Germinal center (tissue), 1 donor: ENCODE results near the gene B3GNT5.

Experiments used
- DNase-seq: peaks from one replicate; pipeline ENCODE4 v3.0.0; 2012; ENCODE audit warnings: mixed read lengths, low spot score

B3GNT5 gene

DNA sequence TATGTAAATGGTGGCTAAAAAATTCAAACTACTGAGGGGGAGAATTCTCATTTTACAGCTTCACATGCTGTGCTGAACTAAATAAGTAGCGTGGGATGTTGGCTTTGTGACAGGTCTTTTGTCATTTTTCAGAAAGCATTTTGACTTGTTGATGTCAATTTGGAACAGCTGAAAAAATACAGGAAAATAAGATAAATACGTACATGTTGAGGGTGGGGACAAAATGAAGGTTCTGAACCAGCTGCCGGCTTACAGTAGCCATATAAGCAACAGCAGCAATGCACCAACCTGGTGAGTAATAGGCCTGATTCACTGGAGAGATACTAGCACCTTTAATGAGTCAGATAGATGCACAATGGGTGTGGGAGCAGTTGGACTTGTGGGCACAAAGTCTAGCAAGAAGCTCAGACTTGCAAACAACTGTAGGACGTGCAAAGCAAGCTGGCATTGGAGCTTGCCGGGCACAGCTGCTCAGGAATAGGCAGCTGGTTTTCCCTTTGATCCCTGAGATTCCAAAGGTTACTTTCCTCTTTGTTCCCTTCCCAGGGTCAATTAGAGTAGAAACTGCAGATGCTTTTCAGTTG, 12.9 kb downstream of the B3GNT5 start:
- DNase-seq, result no peak

DNA sequence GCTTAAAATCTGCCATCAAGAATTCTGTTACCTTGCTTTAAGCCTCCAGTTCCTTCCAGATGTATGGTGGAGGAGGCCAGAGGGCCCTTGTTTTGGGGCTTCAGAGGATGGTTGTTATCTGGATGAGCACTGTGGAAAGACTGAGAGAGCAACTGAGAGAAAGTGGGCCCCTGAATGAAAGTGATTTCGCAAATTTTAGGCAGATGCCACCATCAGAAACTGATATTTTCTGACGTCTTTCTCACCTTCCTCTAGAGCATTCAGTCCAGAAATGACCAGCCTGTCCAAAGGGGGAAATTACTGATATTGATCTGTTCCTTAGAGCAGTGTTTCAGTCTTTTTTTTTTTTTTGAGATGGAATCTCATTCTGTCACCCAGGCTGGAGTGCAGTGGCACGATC, 13.4 kb downstream of the B3GNT5 start:
- no peak for DNase-seq

DNA sequence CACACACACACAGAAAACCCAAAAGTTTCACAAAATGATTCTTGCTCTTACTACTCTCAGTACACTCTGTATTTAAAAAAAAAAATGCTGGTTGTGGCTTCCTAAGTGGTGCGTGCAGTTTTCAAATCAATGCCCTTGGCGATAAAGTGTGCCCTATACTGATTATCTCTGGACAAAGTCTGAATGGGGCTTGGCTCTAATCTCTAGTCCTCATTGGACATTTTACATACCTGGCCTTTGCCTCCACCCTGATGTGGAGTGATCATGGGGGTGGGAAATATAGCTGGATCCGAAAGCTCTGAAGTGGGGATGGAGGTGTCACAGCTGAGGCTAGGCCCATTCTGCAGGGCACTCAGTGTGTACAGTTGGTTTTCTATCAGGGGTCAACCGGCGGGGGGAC, 14.1 kb downstream of the B3GNT5 start:
- DNase-seq, result no peak

DNA sequence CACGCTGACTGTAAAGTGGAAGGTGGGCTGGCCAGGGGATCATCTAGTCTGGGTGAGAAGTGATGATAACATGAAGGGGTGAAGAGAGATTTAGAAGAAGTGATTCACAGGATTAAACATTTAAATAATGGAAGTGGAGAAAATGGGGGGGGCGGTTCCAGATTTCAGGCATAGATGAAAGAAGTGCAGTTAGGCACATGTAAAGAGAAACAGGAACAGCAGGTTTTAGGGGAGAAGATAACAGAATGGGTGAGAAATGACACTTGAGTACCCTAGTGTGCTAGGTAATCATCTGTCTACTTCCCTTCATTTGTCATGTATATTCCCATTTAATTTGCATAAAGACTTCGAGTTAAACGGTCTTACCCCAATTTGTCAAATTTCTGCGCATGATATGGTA, 15.3 kb downstream of the B3GNT5 start:
- DNase-seq, result no peak

DNA sequence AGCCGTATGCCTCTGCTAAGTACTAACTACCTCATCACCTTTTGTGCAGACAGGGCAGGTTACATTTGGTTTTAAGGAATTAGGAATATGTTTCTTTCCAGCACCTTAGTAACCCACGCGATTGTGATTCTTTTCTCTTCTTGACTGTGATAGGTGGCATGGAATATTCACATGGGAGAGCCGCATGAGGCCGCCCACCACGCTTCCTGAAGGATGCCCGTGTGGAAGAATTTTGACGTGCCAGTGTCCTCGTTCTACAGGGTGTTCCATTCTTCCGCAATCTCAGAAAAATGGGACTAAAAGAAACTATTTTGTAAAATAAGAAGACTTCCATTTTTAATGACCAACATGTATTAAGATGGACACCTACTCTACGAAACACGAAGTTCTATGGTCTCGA, 16.3 kb downstream of the B3GNT5 start:
- no peak for DNase-seq

DNA sequence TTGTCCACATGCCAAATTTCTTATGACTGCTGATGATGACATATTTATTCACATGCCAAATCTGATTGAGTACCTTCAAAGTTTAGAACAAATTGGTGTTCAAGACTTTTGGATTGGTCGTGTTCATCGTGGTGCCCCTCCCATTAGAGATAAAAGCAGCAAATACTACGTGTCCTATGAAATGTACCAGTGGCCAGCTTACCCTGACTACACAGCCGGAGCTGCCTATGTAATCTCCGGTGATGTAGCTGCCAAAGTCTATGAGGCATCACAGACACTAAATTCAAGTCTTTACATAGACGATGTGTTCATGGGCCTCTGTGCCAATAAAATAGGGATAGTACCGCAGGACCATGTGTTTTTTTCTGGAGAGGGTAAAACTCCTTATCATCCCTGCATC, 17.3 kb downstream of the B3GNT5 start:
- DNase-seq, result no peak

DNA sequence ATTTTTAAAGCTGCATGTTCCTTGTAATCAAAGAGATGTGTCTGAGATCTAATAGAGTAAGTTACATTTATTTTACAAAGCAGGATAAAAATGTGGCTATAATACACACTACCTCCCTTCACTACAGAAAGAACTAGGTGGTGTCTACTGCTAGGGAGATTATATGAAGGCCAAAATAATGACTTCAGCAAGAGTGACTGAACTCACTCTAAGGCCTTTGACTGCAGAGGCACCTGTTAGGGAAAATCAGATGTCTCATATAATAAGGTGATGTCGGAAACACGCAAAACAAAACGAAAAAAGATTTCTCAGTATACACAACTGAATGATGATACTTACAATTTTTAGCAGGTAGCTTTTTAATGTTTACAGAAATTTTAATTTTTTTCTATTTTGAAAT, 19.1 kb downstream of the B3GNT5 start:
- no peak for DNase-seq

DNA sequence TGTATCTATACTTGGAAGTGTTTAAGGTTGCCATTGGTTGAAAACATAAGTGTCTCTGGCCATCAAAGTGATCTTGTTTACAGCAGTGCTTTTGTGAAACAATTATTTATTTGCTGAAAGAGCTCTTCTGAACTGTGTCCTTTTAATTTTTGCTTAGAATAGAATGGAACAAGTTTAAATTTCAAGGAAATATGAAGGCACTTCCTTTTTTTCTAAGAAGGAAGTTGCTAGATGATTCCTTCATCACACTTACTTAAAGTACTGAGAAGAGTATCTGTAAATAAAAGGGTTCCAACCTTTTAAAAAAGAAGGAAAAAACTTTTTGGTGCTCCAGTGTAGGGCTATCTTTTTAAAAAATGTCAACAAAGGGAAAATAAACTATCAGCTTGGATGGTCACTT, 19.7 kb downstream of the B3GNT5 start:
- DNase-seq, result no peak

DNA sequence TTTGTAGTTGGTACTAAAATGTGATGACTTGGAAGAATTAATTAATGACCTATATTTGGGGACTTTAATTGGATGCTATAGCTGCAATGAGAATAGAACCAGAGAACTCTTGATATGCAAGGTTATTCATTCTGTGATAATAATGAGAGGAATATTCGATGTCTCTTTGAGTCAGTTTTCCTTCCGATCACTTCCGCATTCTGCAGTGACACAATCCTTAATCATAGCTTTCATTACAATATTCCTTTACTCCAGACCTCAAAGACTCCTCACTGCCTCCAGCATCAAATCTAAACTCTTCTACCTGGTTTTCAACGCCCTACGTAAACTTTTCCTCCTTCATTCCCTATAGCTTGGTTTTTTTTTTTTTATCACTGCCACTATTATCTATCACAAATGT, 21.6 kb downstream of the B3GNT5 start:
- DNase-seq, result no peak

DNA sequence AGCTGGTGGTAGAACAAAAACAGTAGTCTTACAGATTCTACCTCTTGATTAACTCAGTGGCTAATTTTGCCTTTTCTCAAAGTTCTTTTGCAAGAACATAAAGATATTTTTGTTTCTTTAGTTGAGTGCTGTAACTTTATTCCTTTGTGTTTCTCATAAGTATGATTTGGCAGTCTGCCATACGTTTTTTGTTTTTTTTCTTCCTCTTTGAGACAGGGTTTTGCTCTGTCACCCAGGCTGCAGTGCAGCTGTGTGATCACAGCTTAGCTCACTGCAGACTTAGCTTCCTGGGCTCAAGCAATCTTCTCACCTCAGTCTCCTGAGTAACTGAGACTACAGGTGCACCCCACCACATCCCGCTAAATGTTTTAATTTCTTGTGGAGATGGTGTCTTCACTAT, 22.4 kb downstream of the B3GNT5 start:
- DNase-seq, result no peak

DNA sequence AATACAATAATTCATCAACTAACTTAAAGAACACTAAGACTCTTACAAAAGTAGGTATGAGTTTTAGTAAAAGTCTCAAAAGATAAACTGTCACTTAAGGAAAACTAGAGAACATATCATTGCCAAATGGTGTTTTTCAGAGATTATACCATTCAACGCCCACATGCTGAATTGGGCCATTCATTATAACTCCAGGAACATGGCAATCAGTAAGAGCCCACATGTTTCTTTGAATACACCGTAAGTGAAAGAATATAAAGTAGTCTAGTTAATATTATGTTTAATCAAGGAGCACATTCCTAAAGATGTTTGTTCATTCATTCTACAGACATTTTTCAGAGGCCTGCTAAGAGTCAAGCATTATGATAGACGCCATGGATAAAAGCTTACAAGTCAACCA, 22.9 kb downstream of the B3GNT5 start:
- DNase-seq, result no peak

DNA sequence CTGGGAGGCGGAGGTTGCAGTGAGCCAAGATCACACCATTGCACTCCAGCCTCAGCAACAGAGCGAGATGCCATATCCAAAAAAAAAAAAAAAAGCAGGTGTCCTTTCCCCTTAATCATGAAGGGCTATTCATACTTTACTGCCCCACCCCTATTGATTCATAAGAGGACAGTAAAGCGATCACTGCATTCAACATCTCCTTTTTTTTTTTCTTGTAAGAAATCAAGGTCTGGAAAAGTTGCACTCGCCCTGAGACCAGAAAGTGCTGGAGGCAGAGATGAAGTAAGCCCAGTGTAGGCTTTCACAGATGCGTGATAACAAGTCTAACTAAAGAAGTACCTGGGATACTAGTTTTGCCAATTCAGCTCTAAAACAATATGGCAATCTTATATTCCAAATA, 24.2 kb downstream of the B3GNT5 start:
- no peak for DNase-seq

DNA sequence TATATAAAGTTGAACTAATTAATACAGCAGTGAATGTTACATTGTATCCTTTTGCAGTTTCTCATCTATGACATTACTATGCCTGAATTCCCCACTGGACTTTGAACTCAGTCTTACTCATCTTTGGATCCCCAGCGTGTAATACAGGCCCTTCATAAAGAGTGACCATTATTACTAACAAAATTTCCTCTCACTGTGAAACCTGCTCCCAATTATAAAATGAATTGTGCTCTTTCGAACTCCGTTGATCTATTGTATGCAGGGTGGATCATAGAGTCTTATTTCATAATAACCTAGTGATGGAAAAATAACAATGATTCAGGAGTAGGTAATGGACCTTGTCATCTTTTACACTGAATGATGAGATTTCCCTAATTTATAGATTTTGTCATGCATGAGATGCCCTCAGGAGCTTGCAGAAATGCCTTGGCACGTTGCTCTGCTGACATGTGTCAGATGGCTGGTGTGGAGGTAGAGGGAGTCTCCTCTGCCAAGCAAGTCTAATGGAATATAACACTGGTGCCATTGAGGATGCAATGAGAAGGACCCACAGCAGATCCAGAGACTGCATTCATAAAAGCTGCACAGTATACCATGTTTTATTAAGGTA, 25.5 kb downstream of the B3GNT5 start:
- DNase-seq, result no peak

DNA sequence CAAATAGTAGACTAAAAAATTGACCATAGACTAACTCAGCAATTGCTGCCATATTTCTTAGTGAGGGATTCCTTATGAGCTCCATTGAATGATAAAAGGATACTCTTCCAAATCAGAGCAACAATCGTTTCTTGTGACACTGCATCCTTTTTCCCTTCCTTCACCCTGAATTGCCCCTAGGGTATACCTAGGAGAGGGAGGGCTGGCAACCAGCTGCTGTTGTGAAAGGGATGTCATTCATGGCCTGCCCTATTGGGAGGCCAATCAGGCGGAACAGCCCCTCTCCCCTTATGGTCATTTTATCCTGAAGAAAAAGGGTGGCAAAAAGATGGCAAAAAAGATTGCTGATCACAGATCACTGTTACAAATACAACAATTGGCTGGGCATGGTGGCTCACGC, 26.3 kb downstream of the B3GNT5 start:
- DNase-seq, result no peak

DNA sequence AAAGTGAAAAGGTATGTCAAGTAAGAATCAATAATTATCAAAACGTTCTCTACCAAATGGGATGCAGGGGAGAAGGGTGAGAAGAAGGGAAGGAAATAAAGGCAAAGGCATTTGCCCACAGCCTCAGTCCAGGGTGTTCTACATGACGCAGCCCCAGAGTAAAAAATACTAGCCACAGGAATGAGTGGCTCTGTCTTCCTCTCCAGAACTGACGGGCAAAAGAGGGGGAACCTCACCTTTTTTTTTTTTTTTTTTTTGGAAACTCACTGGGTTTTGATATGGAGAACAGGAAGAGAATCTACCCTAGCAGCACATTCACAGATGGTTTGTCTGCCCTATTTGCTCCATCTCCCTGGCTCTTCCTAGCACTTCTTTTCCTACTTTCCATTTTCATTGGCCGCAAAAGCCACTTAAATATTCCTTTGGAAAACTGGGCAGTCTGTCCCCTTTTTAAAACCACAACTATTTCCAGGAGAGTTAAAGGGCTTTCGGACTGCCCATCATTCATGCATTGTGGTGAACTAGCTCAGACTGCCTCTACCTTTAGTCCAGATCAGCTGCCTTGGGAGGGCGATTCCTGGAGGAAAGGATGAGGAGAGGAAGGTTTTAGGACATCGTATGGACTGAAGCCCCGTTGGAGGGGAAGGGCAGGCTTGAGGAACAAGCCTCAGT, 28.2 kb downstream of the B3GNT5 start:
- DNase-seq, result no peak

DNA sequence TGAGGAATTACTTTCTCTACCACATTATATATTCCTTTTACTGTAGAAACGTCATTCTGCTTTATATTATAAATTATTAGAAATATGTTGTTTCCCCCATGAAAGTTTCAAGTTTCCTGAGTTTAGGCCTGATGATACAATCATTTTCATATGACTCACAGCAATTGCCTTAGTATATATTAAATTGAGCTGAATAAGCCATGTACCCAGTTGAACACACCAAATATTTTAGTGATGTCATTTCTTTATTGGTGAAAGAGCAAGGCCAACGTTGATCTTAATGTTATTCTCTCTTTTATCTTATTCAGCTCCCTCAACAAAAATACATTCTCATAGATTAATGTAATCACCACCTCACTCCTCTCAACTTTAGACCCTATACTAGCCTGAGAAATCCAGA, 30.8 kb downstream of the B3GNT5 start:
- DNase-seq, result no peak

DNA sequence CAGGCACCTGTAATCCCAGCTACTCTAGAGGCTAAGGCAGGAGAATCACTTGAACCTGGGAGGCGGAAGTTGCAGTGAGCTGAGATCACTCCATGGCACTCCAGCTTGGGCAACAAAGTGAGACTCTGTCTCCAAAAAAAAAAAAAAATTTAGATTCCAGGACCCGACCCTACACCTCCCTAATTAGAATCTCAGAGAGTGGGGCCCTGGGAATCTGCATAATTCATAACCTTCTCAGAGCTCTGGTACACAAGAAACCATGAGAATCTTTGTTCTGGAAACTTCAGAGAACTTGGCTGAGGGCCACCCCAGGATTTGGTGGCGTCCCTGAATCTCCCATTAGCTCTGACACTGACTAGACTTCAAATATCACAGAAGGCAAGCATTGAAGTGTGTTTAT, 31.5 kb downstream of the B3GNT5 start:
- no peak for DNase-seq

DNA sequence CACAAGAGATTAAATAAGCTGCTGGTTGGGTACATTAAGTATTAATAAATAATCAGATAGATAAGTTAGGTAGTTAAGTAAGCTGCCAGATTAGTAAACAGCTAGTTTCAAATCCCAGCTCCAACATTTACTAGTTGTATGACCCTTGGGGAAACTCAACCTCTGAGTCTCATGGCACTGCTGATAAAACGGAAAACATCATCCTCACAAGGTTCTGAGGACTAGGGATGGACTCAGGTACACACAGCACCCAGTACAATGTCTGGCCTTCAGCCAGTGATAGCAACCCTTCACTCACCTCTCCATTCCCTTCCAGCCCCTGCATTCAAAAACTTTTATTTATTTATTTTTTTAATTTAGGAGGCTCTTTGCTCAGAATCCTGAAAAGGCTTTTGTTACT, 32.3 kb downstream of the B3GNT5 start:
- DNase-seq, result no peak

DNA sequence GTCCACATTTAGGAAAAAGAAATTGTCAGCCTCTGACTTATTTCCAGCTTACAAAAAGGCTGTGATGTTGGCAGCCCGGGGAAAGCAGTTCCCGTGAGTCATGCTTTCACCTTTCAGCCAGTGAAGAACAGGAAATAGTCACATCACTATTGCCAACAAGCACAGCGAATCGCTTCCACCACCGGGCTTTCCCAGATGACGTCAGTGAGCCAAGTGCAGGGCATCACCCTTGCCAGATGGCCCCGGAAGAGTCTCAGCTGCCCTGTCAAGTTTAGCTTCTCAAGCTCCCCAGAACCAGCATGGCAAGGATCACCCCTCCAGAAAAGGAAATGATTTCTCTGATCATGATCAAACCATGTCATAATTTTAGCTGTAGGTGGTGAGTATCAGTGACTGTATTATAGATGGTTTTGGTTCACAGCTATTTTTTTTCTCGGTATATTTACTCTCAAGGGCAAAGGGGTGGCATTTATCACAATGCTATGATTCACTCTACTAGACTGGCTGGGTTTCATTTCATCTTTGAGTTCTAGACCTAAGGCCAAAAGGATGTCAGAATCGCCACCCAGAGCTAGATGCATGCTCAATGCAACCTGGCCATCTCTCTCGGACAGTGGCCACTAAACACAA, 32.9 kb downstream of the B3GNT5 start:
- peak; percentile 82 for DNase-seq

DNA sequence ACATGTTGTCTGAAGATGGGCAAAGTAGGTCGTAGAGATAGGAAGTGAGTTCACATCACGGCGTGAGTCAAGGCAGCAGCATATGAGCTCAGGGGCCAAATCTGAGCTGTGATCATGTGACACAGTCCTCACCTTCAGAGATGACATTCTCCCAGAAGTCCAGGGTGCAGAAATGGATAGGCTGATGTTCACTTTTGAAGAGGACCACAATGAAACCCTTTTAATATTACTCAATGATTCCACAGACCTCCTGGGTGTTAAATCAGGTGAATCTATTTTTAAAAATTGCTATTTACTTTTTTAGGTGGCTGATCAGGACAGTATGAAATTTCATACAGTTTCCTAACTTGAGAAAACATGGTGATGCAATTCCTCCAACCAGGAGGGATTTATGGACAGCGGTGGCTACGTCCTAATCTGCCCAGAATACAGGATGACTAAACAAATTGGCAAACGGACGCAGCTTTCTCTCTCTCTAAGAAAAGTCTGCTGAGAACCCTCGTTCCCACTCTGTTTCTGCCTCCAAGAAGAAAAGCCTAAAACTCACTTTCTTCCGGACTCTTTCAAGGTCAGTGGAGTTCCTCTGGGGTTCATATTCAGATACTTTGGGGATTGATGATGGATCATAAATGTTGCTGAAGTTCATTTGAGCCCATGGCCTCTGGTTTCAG, 34.4 kb downstream of the B3GNT5 start:
- no peak for DNase-seq

DNA sequence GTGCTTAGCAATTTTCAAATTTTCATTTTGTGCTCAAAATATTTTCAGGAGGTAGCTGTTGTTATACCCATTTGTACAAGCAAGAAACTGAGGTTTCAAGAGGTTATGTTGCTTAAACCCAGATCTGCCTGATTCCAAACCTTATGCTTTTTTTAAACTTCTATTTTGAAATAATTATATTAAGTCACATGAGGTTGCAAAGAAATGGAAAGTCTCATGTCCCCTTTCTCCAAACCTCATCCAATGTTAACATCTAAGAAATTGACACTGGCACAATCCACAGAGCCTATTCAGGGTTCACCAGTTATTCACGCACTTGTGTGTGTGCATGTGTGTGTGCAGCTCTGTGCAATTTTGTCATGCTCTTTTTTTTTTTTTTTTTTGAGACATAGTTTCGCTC, 35.1 kb downstream of the B3GNT5 start:
- no peak for DNase-seq

DNA sequence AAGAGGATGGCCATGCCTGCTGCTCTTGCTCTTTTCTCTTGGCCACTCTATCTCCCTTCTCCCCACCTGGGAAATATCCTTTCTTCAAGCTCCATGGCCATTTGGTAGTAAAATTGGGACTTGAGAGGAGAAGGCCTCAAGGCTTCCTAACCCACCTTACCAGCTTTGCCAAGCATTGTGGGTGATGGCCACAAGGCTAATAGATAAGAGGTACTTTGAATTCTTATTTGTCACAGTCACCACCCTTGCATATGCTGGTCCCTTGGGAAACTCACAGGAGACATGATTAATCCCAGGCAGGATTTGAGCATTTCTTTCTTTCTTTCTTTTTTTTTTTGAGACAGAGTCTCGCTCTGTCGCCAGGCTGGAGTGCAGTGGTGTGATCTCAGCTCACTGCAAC, 37.2 kb downstream of the B3GNT5 start:
- DNase-seq, result no peak

DNA sequence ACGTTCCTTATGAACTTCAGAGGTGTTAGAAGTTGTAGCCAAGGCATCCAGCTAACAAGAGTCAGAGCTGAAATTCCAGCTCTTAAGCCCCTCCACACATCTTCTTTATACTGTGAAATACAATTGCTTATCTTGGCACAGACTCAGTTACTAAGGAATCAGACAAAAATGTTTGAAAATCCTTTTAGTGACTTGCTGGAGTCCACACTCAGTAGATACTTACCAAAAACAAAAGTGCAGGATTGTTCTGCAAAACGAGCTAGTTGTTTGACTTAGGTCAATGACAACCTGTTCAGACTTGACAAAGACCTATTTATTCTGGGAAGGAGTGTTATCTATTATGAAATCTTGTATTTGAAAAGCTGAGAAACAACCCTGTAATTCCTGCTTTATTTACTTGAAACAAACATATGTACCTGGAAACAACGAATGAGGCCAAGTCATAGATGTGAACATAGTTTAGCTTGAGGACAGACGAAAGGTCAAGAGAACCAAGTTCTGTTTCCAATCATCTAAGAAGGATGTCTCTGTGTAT, 38.5 kb downstream of the B3GNT5 start:
- no peak for DNase-seq
